ENCODE measurements around the gene TRIM75.
"Not testable (repeated sequence)": the region's sequence is repeated elsewhere in the genome, so short reads cannot be mapped to it uniquely, and the experiment has no call there.

The TRIM75 gene

DNA sequence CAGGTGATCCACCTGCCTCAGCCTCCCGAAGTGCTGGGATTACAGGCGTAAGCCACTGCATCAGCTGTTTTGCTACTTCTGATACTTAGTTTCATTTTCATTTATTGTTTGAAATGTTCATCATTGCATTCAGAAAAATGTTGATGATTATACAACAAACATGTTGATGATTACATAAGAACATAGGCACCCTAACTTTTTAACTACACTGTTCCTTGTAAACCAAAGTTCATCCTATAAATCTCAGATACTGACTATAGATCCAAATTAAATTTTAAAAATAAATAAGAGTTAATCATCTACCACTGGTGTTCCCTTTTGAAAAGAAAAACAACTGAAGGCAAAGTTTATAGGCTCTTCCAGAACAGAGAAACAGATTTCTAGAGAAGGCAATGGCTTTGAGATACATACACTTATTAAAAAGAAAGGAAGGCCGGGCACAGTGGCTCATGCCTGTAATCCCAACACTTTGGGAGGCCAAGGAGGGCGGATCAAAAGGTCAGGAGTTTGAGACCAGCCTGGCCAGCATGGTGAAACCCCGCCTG, 23.4 kb downstream of the TRIM75 start:
- DNase-seq (ENCODE audit: low spot score), result no peak

DNA sequence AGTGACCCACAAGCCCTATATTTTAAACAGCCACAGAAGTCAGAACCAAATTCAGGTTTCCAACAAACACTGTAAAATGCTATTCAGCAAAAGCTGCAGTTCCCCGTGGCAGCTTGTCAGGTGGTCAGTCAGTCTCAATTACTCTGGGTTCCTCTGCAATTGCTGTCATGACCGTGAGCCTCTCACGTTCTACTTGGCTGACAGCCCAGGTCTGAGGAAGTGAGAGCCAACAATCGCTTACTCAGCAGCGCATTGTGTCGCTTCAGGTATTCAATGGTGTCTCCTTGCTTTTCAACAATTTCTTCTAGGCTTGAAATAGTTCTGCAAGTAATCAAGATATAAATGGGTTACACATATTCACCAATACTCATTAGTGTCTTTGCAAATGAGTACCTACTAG, 25.8 kb downstream of the TRIM75 start:
- no peak for DNase-seq (ENCODE audit: low spot score)

DNA sequence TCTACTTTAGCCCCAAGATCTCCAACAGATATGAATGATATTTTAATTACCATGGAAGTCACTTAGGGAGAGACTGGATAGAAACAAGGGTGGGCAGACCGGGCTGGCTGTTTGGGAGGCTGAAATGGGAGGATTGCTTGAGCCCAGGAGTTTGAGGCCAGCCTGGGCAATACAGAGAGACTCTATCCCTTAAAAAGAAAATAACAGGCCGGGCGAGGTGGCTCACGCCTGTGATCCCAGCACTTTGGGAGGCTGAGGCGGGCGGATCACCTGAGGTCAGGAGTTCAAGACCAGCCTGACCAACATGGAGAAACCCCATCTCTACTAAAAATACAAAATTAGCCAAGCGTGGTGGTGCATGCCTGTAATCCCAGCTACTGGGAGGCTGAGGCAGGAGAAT, 31.1 kb downstream of the TRIM75 start:
- DNase-seq (ENCODE audit: low spot score), result not testable (repeated sequence)

- DNase-seq (ENCODE audit: low spot score), result no peak
Measured at GRCh38 chr4:165085946-165086345, 32.3 kb downstream of the TRIM75 start.

- no peak for DNase-seq (ENCODE audit: low spot score)
Measured at GRCh38 chr4:165088366-165088765, 34.7 kb downstream of the TRIM75 start.

DNA sequence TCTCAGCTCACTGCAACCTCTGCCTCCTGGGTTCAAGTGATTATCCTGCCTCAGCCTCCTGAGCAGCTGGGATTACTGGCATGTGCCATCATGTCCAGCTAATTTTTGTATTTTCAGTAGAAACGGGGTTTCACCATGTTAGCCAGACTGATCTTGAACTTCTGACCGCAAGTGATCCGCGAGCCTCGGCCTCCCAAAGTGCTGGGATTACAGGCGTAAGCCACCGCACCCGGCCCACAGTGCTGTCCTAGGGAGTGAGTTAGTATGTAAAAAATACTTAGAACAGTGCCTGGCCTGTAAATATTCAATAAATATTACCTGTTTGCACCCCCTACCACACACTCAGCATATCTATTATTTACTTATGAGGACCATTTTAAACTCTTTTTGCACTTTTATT, 38.5 kb downstream of the TRIM75 start:
- DNase-seq (ENCODE audit: low spot score), result not testable (repeated sequence)

DNA sequence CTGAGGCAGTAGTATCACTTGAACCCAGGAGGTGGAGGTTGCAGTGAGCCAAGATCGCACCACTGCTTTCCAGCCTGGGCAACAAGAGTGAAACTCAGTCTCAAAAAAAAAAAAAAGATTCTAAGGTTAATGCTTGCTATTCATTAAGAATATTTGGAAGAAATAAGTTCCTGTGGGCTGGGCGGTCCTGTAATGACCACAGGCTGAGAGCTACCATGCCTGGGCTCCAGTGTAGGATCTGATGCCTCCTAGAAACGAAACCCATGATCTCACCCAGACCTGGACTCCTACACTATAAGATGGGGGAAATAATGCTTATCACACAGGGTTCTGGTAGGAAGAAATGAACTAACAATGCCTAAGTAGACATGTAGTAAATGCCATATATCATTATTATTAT, 41.2 kb downstream of the TRIM75 start:
- no peak for DNase-seq (ENCODE audit: low spot score)

DNA sequence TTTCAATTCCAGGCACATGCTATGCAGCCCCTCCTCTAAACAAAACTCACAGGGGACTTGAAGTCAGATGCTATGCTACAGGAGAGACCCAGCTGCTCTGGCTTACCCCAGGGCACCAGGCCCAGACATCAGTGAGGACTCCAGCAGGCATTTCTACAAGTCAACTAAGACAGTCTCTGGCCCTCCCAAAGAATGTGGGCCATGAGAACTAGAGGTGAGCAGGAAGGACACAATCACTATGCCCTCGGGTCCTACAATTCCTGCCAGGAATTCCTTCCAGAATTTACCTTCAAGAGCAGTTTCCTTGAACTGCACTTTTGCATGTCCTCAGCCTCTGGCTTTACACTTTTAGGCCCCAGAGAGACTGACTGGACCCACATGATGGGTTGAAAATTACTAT, 41.6 kb downstream of the TRIM75 start:
- DNase-seq (ENCODE audit: low spot score), result no peak

- DNase-seq (ENCODE audit: low spot score), result no peak
Measured at GRCh38 chr4:165096776-165097175, 43.1 kb downstream of the TRIM75 start.

DNA sequence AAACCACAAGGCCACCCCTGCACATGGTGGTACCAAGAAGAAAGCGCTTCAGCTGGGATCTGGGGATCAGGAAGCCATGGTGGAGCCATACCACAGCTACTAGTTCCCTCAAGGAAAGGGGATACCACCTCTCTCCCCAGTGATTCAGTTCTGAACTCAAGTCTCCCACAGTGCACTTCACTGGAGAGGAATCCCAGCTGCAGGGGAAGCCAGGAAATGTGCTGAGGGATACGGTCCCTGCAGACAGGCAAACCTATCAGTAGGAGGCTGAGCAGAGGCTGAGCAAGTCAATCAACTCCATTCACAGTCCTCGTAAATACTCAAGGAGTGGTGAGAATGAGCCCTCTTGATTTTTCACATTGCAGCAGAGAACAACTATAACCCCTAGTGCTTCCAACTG, 48.0 kb downstream of the TRIM75 start:
- DNase-seq (ENCODE audit: low spot score), result no peak

GRCh38 chr4:165106518-165106917, 52.9 kb downstream of the TRIM75 start:
- DNase-seq (ENCODE audit: low spot score), result no peak
